Stimulated activated naive CD8-positive, alpha-beta T cell treated with anti-CD3 and anti-CD28 coated beads, Interleukin-15, amount 100 ng/mL, for 72 hours (primary cell): Measurements from ENCODE around the gene PLCL2.
A peak's percentile ranks its signal among the peaks of the same experiment; 100 is the strongest.

Experiments
- ATAC-seq: fragments of 150-1000 bp; cut with Tn5 transposase; 2 replicates; pipeline ENCODE4 v1.10.0; 2021; ENCODE audit warnings: mild to moderate bottlenecking, moderate library complexity
- DNase-seq, 2 donors: peaks; one replicate each; pipeline ENCODE4 v3.0.0; 2021 to 2022
- H3K27ac Mint-ChIP-seq, 2 donors: one replicate each; pipeline ENCODE4 v1.8.0; 2022; ENCODE audit warnings: mild to moderate bottlenecking in 2 of 2, mixed read lengths in 2 of 2, moderate library complexity in 2 of 2
- H3K27me3 Mint-ChIP-seq: one replicate; pipeline ENCODE4 v1.8.0; 2022; ENCODE audit warnings: mixed read lengths
- H3K4me1 Mint-ChIP-seq: one replicate; pipeline ENCODE4 v1.8.0; 2022; ENCODE audit warnings: mild to moderate bottlenecking, mixed read lengths
- H3K4me3 Mint-ChIP-seq, 2 donors: one replicate each; pipeline ENCODE4 v1.8.0; 2022; ENCODE audit warnings: mild to moderate bottlenecking in 2 of 2, mixed read lengths in 2 of 2, moderate library complexity in 1 of 2
- H3K9me3 Mint-ChIP-seq, 2 donors: one replicate each; pipeline ENCODE4 v1.8.0; 2022; ENCODE audit warnings: mixed read lengths in 2 of 2

The PLCL2 gene

DNA sequence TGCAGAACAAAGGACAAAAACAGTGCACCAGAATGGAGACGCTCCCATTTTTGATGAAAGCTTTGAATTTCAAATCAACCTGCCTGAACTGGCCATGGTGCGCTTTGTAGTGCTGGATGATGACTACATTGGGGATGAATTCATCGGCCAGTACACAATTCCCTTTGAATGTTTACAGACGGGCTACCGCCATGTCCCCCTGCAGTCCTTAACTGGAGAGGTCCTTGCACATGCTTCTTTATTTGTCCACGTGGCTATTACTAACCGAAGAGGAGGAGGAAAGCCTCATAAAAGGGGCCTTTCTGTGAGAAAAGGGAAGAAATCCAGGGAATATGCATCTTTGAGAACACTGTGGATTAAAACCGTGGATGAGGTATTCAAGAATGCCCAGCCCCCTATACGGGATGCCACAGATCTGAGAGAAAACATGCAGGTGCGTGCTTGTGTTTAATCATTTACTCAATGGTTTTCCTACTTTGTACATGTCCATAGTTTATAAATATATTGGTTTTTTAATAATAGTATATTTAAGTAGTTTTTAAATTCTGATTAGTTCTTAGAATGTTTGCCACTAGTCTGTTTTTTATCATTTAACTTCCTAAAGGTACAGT lies 127.1 kb downstream of the PLCL2 start:
- no peak overlapping the region for H3K27ac Mint-ChIP-seq
- ATAC-seq (no peak), DNase-seq (no peak)
- H3K4me3 Mint-ChIP-seq, result no peak overlapping the region
- peaks cover 25% of the 10 kb centered on the region for H3K4me1 Mint-ChIP-seq
- no peaks in the 10 kb centered on the region for H3K9me3 Mint-ChIP-seq
- no peaks in the 10 kb centered on the region for H3K27me3 Mint-ChIP-seq

DNA sequence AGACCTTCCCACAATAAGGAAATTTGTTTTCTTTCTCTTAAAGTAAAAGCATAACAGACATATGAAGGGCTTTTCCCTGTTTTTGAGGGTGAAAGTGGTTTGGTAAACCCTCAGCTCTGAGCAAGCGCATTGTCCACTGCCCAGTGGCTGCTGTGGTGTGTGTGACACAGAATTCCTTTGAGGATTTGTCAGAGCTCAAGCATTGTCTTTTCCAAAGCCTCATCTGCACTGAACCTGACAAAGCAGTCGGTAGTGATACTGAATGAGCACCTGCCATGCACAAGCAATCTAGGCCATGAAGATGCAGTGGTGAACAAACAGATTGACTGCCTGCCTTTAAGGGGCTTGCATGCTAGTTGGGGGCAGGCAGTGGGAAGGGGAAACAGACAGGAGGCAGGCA lies 128.3 kb downstream of the PLCL2 start:
- Mint-ChIP-seq H3K27ac (no peak overlapping the region), H3K4me1 (peaks cover 25% of the 10 kb centered on the region), H3K27me3 (no peaks in the 10 kb centered on the region), H3K4me3 (no peak overlapping the region), H3K9me3 (no peaks in the 10 kb centered on the region)
- no peak for DNase-seq
- no peak for ATAC-seq

DNA sequence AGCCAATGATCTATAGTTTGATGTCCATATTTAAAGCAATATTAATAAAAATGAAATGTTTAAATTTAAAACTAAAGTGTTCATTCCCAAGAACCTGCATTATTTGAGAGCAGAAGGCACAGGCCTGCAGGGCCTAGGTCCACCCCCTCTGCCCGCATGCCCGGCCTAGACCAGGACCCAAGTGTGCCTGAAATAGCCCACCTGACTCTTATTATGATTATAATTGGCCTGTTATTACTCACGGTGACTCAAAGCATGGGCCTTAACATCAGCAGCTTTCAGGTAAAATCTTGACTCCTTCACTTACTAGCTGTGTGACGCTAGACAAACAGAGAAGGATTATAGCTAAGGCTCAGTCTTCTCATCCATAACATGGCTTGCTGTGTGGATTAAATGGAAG lies 128.8 kb downstream of the PLCL2 start:
- Mint-ChIP-seq H3K4me3 (no peak overlapping the region), H3K27ac (no peak overlapping the region), H3K9me3 (no peaks in the 10 kb centered on the region), H3K4me1 (peaks cover 21% of the 10 kb centered on the region), H3K27me3 (no peaks in the 10 kb centered on the region)
- ATAC-seq, result no peak
- DNase-seq, result no peak

DNA sequence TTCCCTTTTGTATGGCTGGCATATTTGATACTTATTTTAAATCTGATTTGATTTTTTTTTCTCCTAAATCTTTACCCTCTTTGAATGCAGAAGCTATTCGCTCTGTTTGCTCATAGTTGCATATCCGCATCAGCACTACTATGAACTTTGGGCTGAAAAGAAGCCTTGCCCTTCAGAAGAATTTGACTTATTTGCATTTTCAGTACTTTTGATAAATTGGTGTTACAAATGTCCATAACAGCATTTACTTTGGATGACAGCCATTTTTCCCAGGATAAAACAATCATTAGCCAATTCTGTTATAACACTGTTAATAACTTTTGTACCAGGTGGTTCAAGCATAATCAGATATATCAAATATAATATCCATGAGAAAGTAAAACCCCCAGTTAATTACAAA lies 129.5 kb downstream of the PLCL2 start:
- Mint-ChIP-seq H3K27me3 (no peaks in the 10 kb centered on the region), H3K27ac (no peak overlapping the region), H3K9me3 (no peaks in the 10 kb centered on the region), H3K4me3 (no peak overlapping the region), H3K4me1 (peaks cover 22% of the 10 kb centered on the region)
- ATAC-seq (no peak), DNase-seq (no peak)

DNA sequence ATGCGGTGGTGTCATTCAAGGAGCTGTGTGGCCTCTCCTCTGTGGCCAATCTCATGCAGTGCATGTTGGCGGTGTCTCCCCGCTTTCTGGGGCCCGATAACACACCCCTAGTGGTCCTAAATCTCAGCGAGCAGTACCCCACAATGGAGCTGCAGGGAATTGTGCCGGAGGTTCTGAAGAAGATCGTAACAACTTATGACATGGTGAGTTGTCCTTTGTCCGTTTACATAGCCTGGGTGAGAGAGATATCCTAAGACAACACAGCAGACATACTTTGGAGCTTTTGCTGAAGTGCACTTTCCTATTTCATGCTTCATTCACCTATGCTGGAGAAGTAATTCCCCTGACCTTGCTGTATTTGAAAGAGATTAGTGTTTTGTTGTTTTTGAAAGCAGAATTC lies 130.0 kb downstream of the PLCL2 start:
- peaks cover 22% of the 10 kb centered on the region for H3K4me1 Mint-ChIP-seq
- H3K4me3 Mint-ChIP-seq, result no peak overlapping the region
- DNase-seq (no peak), ATAC-seq (no peak)
- no peaks in the 10 kb centered on the region for H3K27me3 Mint-ChIP-seq
- H3K9me3 Mint-ChIP-seq, result no peaks in the 10 kb centered on the region
- no peak overlapping the region for H3K27ac Mint-ChIP-seq

DNA sequence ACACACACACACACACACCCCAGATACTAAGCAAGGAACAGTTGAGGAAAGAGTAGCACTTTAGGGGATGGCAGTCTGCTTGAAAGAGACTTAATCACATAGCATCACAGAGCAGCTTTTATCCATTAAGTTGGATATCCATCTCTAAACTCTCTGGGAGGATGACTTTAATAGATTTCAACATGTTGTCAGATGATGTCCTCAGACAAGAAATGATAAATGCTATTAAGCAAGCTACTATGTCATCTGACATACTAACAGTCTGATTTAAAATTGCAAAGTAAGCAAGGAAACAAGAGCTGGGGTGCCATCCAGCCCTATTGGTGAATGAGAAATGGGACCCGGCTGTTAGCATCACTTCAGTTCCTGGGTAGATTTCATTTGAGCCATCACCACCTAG lies 136.9 kb downstream of the PLCL2 start:
- H3K27me3 Mint-ChIP-seq, result no peaks in the 10 kb centered on the region
- ATAC-seq (no peak), DNase-seq (no peak)
- peaks cover 0 to 5% of the 10 kb centered on the region in 2 donors for H3K9me3 Mint-ChIP-seq
- peaks cover 69% of the 10 kb centered on the region for H3K4me1 Mint-ChIP-seq
- H3K4me3 Mint-ChIP-seq, result no peak overlapping the region
- peak overlapping the region in 1 of 2 donors; percentile 41 for H3K27ac Mint-ChIP-seq

DNA sequence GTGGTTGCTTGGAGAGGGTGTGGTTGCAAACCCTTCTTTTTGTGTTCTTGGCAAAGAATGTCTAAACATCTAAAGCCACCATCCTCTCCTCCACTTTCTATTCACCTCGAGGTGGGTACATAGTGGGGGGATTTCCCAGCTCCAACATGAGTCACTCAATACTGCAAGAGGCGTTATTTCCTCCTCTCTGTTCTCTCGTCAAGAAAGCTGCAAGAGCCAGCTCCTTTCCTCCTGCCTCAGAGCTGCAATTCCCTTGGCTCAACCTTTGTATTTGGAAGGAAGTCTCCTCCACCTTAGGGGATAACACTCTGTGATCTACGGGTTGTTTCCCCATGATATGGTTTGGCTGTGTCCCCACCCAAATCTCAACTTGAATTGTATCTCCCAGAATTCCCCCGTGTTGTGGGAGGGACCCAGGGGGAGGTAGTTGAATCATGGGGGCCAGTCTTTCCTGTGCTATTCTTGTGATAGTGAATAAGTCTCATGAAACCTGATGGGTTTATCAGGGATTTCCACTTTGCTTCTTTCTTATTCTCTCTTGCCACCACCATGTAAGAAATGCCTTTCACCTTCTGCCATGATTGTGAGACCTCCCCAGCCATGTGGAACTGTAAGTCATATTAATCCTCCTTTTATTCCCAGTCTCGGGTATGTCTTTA lies 138.4 kb downstream of the PLCL2 start:
- H3K4me1 Mint-ChIP-seq, result peaks cover 74% of the 10 kb centered on the region
- peak overlapping the region; percentile 9 to 86 for H3K27ac Mint-ChIP-seq
- H3K27me3 Mint-ChIP-seq, result no peaks in the 10 kb centered on the region
- DNase-seq (peak; percentile 53 to 73), ATAC-seq (peak; percentile 96)
- H3K9me3 Mint-ChIP-seq, result peaks cover 0 to 5% of the 10 kb centered on the region in 2 donors
- peak overlapping the region; percentile 50 to 77 for H3K4me3 Mint-ChIP-seq

DNA sequence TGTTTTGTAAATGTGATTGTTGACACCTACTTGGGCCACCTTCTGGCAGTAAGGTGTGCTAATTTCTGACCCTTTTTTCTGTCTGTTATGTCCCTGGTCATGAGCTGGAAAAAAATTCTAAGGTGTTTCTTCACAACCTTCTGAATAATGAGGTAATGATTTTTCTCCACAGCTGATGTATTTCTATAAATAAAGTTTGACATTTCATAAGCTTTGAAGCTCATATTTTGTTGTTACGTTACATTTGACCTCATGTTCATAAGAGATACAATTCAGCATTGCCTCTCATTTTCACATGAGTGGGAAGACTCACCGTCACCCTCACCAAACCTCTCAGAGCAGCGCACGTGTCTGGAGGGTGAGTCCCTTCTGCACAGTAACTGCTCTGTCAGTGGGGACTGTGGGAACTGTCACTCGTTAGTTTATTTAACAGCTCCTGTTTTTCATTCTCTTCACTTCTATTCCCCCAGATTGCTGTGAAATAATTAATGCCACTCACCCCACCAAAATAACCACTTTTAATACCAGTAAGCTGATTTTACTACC lies 140.9 kb downstream of the PLCL2 start:
- H3K9me3 Mint-ChIP-seq, result peaks cover 0 to 5% of the 10 kb centered on the region in 2 donors
- H3K27me3 Mint-ChIP-seq, result no peaks in the 10 kb centered on the region
- DNase-seq, result peak; percentile 46 to 60
- peak overlapping the region in 1 of 2 donors; percentile 2 for H3K27ac Mint-ChIP-seq
- H3K4me3 Mint-ChIP-seq, result peak overlapping the region in 1 of 2 donors; percentile 16
- peaks cover 94% of the 10 kb centered on the region for H3K4me1 Mint-ChIP-seq
- ATAC-seq, result peak; percentile 82

DNA sequence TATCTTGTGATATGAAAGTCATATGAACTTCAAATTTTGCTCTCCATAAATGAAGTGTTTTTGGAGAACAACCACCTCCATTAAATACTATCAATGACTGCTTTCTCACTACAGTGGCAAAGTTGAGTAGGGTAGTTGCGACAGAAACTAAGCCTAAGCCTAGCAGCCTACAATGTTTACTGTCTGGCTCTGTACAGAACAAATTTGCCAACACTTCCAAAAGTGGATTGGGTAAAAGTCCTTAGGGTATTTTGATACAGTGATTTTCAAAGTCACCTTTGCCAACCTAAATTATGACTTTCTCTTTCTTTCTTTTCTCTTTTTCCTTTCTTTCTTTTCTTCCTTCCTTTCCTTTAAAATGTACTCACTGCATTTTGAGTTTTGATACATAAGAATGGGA lies 142.6 kb downstream of the PLCL2 start:
- no peaks in the 10 kb centered on the region for H3K27me3 Mint-ChIP-seq
- ATAC-seq, result no peak
- H3K27ac Mint-ChIP-seq, result no peak overlapping the region
- no peak overlapping the region for H3K4me3 Mint-ChIP-seq
- peaks cover 0 to 5% of the 10 kb centered on the region in 2 donors for H3K9me3 Mint-ChIP-seq
- H3K4me1 Mint-ChIP-seq, result peaks cover 90% of the 10 kb centered on the region
- no peak for DNase-seq

DNA sequence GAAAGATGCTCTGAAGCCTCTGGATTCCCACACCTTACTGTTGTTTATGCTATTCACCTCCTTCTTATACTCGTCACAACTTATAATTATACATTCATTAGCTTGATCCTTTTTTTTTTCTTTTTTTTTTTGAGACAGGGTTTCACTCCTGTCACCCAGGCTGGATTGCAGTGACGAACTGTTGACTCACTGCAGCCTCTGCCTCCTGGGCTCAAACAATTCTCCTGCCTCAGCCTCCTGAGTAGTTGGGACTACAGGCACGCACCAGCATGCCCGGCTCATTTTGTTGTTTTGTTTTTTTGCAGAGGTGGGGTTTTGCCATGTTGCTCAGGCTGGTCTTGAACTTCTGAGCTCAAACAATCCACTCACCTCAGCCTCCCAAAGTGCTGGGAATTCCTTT lies 143.6 kb downstream of the PLCL2 start:
- no peak overlapping the region for H3K27ac Mint-ChIP-seq
- H3K9me3 Mint-ChIP-seq, result peaks cover 0 to 2% of the 10 kb centered on the region in 2 donors
- ATAC-seq, result no peak
- no peaks in the 10 kb centered on the region for H3K27me3 Mint-ChIP-seq
- H3K4me3 Mint-ChIP-seq, result no peak overlapping the region
- DNase-seq, result no peak
- peaks cover 90% of the 10 kb centered on the region for H3K4me1 Mint-ChIP-seq

DNA sequence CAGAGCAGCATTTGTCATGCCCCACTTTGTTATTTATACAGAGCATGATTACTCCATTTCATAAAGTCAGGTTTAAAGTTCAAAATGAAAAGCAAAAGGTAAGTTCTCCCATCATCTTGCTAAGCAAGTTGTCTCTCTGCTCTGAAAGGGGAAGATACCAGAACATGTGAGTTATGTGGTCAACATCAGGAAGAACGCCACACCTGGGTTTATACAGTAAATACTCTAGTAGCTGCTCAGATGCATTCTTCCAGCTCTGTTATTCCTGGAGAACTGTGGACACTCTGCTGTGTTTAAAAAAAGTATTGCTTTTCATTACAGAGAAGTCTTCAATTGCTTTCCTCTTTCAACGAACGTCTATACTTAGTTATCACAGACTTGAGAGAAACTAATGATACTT lies 145.7 kb downstream of the PLCL2 start:
- DNase-seq (no peak), ATAC-seq (no peak)
- no peaks in the 10 kb centered on the region for H3K9me3 Mint-ChIP-seq
- H3K4me1 Mint-ChIP-seq, result peaks cover 89% of the 10 kb centered on the region
- H3K4me3 Mint-ChIP-seq, result no peak overlapping the region
- no peak overlapping the region for H3K27ac Mint-ChIP-seq
- H3K27me3 Mint-ChIP-seq, result no peaks in the 10 kb centered on the region

DNA sequence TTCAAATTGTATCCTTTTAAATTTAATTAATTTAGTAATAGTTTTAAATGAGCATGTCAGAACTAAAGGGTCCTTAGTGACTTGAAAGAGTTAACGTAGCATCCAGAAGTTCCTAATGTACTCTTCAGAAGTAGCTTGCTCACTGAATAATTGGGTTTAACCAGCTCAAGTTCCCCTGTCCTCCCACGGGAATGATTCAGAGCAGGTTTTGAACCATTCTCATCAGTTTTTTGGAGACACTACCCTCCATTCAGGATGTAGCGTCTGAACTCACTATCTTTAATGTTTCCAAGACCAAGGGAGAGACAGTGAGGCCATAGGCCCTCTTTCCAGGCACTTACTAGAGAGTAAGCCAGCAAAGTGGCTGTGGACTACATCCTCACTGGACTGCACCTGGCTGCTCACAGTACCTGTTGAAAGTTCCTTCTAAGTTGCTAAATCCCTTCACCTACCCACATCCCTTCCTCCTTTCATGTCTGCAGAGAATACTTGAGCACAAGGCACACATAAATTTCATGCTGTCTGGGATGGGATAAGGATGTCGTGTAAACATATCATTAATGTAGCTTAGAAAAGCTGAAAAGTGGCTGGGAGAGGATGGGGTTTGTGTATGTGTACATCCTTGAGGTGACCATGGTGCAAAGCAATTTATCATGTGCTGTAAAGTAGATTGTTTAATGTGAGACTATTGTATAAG lies 146.3 kb downstream of the PLCL2 start:
- DNase-seq, result no peak
- Mint-ChIP-seq H3K9me3 (no peaks in the 10 kb centered on the region), H3K27me3 (no peaks in the 10 kb centered on the region), H3K27ac (no peak overlapping the region), H3K4me1 (peaks cover 85% of the 10 kb centered on the region), H3K4me3 (no peak overlapping the region)
- ATAC-seq, result no peak

DNA sequence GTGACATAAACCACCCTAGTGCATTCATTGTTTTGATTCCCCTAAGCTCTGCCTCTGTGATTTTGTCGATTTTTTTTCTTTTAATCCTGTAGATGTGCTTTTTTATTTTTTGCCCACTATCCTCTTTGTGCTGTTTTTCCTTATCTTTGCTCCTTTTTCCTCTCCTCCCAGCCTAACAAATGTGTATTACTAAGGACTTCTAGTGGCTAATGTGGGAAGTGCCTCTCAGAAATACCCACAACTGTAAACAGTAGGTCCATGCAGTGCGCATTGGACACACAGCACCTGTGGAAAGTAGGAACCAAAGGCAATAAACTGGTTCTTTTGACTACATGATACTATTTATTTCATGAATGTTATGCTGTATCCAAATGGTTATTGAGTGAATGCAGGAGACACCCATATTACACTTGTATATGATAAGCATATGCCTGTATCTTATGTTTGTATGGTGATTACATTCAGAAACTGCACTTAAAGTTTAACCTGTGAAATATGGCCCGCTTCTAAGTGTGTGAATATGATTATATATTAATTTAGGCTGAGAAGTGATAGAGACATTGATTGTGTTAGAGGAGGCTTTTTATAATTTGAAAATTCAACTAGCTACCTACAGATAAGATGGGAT lies 147.8 kb downstream of the PLCL2 start:
- peaks cover 85% of the 10 kb centered on the region for H3K4me1 Mint-ChIP-seq

DNA sequence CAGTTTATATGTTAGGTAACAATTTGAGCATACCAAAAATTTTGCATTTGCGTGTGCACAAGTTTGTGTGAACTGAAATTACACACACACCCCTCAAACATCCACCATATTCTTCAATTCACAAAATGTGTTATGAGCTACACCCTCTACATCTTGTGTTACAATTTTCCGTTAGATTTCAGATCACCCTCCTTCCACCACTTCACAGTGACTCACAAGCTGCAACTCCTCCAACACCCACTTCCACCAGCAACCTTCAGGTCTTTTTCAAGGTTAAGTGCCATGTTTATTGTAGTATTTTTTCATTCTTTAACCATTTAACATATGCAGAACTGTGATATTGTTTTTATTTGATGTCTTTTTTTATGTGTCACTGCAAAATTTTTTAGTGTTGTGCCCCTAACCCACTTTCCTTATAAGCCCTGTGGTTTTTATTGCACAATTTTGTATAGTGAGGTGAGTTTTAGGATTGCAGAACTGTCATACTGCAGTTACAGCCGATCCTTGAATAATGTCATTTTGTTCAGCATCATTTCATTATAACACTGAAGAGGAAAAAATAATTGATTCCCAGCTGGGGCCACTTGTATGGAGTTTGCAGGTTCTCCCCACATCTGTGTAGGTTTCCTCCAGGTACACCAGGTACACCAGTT lies 148.9 kb downstream of the PLCL2 start:
- ATAC-seq, result peak; percentile 76
- Mint-ChIP-seq H3K27me3 (no peaks in the 10 kb centered on the region), H3K9me3 (no peaks in the 10 kb centered on the region), H3K4me1 (peaks cover 74% of the 10 kb centered on the region), H3K27ac (no peak overlapping the region), H3K4me3 (no peak overlapping the region)
- no peak for DNase-seq

More for the DNA sequence above, 147.8 kb downstream of the PLCL2 start:
- H3K9me3 Mint-ChIP-seq, result no peaks in the 10 kb centered on the region
- ATAC-seq (no peak), DNase-seq (no peak)
- H3K4me3 Mint-ChIP-seq, result no peak overlapping the region
- no peaks in the 10 kb centered on the region for H3K27me3 Mint-ChIP-seq
- H3K27ac Mint-ChIP-seq, result no peak overlapping the region

DNA sequence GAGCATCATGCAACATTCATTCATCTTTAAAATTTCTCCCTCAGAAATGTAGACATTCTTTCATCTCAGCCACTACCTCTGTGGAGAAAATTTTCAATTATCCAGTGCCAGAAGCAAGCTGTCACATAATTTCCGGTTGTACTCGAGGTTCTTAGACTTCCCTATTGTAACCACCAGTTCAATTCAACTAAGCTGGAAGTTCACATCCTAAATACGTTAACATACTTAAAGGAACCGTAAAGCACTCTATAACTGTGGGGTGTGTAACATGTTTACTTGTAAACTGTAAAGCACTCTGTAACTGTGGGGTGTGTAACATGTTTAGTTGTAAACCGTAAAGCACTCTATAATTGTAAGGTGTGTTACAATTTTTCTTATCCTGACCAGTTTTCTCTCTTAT lies 150.3 kb downstream of the PLCL2 start:
- no peaks in the 10 kb centered on the region for H3K27me3 Mint-ChIP-seq
- ATAC-seq (no peak), DNase-seq (no peak)
- H3K9me3 Mint-ChIP-seq, result no peaks in the 10 kb centered on the region
- no peak overlapping the region for H3K4me3 Mint-ChIP-seq
- no peak overlapping the region for H3K27ac Mint-ChIP-seq
- peaks cover 72% of the 10 kb centered on the region for H3K4me1 Mint-ChIP-seq
